Measurements from ENCODE around the gene YWHAE.
A peak's percentile ranks its signal among the peaks of the same experiment; 100 is the strongest.
"Not testable (repeated sequence)": the region's sequence is repeated elsewhere in the genome, so short reads cannot be mapped to it uniquely, and the experiment has no call there.

YWHAE gene

DNA sequence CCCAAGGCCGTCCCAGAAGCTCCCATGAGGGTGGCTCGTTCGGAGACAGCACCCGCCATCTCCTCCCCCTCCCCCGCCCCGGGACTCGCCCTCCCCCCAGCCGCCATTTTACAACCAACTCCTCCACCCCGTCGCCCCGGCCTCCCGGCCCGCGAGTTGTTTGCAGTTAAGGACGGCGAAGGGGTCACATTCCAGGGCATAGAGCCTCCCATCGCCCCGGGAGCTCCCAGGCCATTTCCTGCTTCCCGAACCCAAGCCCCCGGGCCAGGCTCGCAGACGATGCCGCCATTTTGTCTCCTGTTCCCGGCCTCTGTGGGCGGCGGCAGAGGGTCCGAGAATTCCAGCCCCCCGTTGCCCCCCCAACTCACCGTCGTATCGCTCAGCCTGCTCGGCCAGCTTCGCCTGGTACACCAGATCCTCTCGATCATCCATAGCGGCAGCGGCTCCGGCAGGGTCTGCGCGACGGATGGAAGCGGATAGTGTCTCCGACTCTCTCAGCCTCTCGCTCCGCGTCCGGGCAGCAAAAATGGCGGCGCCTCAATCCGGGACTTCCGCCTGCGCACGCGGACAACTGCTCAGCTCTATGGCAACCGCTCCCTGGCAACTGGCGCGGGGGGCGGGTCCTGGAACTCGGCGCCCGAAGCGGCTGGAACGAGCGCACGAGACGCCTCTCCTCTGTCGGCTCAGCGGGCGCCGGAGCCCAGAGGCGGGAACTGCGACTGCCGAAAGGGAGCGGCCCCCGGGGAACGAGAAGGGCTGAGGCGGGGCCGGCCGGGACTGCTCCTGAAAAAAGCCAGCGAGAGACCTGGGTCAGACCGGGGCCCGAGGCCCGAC lies at the start of gene YWHAE:
Gene YWHAE, minus strand, starts transcription at position 544 of the 834 bp plus-strand sequence. Its CDS starts 112 bp downstream, at position 432.
- peak; percentile 92 for DNase-seq

DNA sequence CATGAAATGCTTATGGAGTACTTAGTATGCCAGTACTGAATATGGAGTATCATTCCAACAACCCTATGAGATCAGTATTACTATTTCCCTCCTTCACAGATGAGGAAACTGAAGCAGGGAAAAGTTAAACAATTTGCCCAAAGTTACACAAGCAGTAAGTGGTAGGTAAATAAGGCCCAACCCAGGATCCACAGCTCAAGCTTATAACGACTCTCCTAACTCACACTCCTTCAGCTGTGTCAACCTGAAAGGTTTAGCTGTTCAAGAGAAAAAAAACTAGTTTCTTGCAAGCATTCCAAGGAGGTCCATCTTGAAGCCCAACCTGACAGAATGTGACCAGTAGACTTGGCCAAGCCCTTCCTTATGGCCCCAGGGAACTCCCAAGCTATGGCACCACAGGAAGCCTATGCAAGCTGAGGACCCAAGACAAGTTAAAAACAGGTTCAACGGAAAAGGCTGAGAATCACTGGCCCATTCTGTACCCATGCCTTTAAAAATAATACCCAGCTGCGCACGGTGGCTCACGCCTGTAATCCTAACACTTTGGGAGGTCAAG lies 49.5 kb upstream of the YWHAE start:
- no peak for DNase-seq

DNA sequence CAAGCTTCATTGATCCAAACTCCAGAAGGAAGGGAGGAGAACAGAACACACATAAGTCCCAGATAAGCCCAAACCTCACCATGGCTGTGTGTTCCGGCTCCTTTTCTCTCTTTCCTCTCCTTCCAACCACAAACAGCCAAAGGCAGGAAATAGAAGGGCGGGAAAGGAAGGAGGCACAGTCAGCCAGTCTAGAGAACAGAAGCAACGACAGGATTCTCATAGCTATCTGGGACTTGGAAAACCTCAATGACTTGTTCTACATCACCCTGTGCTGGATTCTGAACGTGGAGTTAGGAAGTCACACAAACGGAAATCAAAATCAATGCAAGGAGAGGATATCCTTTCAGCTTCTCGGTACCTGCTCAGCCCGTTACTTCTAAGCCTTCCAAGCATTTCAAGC lies 47.0 kb upstream of the YWHAE start:
- DNase-seq = no peak

DNA sequence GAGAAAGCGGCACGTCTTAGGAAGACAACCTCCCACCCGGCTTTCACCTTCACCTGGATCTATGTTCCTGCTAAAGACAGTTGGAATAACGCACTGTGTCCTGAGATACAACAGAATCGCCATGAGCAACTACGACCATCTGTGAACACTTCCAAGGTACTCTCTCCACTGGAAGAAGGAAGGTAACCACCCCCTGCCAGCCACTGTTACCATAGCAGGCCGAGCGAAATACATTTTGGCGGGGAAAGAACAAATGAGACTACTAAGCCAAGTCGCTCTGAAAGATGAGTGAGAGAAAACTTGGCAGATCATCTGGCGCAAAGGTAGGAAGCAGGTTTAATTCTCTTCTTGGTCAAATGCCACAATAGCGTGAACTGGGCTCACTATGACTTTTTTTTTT lies 46.2 kb upstream of the YWHAE start:
- DNase-seq = no peak

DNA sequence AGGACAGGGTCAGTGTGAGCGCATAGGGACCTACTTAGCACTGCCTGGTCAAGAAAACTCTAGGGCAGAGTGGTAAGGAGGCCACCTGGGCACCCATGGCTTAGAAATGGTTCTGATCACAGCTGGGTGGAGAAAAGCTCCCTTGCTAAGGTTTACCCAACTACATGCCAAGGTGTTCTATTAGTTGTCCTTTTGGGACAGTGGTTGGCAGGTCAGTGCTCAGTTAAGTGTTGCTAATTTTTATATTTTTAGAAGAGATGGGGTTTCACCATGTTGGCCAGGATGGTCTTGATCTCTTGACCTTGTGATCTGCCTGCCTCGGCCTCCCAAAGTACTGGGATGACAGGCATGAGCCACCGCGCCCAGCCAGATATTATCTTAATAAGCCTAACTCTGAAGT lies 45.7 kb upstream of the YWHAE start:
- DNase-seq = not testable (repeated sequence)

DNA sequence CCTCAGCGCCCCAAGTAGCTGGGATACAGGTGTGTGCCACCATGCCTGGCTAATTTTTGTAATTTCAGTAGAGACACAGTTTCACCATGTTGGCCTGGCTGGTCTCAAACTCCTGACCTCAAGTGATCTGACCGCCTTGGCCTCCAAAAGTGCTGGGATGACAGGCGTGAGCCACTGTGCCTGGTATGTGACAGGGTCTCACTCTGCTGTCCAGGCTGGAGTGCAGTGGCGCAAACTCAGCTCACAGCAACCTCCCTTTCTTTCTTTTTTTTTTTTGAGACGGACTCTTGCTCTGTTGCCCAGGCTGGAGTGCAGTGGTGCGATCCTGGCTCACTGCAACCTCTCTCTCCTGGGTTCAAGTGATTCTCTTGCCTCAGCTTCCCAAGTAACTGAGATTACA lies 42.7 kb upstream of the YWHAE start:
- DNase-seq = not testable (repeated sequence)

DNA sequence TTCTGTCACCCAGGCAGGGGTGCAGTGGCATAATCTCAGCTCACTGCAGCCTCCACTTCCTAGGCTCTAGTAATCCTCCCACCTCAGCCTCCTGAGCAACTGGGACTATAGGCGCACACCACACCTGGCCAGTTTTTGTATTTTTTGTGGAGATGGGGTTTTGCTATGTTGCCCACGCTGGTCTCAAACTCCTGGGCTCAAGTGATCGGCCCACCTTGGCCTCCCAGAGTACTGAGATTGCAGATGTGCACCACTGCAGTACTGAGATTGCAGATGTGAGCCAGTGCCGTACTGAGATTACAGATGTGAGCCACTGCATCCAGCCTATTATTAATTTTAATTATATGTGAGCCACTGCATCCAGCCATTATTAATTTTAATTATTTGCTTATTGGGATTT lies 42.2 kb upstream of the YWHAE start:
- no peak for DNase-seq

DNA sequence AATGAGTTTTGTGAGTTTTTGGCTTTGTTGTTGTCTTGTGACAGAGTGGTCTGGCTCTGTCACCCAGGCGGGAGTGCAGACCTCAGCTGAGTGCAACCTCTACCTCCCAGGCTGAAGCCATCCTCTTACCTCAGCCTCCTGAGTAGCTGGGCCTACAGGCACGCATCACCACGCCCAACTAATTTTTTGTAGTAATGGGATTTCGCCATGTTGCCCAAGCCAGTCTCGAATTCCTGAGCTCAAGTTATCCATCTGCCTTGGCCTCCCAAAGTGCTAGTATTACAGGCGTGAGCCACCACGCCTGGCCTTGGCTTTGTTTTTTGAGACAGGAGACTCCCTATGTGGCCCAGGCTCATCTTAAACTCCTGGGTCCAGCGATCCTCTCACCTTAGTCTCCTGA lies 40.9 kb upstream of the YWHAE start:
- no peak for DNase-seq

DNA sequence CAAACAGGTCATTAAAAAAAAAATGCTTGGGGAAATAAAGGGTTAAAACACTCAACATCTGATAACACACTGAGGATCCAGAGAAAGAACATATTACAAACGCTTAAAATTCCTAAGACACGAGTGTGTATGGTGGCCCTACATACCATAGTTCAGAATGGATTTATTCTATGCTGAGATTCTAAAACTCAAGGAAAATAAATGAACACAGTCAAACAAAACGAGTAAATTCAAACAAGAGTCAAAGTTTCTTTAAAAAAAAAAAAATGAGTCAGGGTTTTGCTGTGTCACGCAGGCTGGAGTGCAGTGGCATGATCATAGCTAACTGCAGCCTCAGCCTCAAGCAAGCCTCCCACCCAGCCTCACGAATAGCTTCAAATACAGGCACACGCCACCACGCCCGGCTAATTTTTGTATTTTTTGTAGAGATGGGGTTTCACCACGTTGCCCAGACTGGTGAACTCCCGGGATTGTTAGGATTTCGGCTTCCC lies 38.6 kb upstream of the YWHAE start:
- DNase-seq = no peak

DNA sequence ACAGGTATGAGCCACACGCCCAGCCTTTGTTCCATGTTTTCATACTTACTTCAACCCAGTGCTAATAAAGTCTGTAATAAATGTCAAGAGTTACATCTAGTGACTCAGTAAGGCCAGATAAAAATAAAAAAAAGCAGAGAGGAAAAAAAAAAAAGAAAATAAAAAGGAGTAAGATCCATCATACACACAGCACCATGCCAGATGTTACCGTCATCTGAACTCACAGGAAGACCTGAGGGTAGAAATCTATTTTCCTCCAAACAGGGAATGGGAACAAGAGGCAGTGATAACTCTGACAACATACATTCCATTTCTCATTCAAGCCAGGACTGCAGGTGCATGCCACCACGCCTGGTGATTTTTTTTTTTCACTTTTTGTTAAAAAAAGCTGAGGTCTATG lies 35.3 kb upstream of the YWHAE start:
- no peak for DNase-seq

DNA sequence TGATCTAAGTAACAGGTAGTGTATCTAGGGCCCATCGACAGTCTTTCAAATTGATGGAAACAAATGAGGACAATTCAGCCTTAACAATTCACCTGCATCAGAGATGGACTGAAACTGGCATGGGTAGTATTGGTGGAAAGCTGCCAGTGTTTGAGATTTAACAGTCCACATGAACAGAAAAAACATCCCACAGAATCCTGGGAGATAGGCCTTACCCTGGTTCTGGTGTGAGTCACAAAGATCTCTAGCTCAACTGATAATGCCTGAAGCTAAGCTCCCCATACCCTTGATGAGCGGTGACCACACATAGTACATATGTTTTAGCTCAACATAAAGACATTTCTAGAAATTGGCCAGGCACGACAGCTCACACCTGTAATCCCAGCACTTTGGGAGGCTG lies 34.1 kb upstream of the YWHAE start:
- no peak for DNase-seq

DNA sequence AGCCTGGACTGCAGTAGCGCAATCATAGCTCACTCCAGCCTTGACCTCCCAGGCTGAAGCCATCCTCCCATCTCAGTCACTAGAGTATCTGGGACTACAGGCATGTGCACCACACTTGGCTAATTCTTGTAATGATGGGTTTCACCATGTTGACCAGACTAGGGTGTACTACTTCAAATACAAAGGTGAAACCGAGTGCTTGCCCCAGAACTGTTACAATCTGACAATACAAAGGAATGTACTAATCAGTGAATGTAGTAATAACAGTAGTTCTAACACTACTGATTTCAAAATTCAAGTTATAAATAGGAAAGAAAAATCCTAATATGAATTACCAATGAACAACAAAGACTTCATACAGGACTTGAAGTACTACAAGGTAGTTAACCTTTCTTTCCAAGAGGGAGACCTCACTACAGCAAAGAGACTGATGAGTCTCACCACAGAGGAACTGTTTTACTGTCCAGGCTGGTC lies 31.6 kb upstream of the YWHAE start:
- no peak for DNase-seq

DNA sequence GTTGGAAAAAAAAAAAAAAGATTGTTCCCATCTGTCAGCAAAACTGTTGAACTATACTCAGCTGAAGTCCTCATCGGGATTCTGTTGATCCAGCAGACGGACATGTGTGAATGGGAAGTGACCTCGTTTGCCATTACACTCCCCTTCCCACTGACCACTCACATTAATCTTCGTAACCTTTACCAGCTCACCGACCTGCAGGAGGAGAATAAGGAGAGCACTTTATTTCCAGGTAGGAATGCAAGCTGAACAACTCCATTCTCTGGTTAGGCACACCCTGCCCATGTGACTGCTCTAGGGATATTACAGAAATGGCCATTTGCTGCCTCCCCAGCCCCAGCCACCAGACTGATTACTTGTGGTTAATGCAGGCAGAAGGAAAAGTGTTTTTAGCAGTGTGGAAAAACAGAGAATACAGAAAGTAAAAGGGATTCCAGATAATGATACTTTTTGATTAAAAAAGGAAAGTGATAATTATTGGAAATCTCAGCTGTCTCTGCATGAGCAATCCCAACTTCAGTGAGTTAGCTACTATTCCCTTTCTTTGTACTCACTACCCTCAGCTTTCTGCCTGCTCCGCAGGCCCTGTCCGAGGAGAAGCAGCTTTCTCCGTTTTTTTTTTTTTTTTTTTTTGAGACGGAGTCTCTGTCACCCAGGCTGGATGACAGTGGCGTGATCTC lies 23.6 kb upstream of the YWHAE start:
- DNase-seq = no peak

DNA sequence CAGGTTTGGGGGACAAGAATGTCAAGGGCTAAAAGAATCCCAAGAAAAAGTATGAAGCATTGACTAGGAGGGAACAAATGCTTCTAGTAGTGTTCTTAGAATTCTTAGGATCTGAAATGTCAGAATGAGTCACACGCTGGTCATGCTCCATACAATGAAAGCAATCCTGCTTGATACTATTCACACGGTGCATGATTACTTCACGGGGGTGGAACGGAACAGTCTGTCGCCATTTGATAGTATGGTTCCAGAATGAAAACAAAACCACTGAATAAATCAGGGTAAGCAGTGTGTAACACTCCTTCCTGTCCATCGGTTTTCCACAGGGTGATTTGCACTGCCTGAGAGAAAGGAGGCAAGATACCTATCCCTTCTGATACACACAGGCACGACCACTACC lies 22.9 kb upstream of the YWHAE start:
- no peak for DNase-seq

DNA sequence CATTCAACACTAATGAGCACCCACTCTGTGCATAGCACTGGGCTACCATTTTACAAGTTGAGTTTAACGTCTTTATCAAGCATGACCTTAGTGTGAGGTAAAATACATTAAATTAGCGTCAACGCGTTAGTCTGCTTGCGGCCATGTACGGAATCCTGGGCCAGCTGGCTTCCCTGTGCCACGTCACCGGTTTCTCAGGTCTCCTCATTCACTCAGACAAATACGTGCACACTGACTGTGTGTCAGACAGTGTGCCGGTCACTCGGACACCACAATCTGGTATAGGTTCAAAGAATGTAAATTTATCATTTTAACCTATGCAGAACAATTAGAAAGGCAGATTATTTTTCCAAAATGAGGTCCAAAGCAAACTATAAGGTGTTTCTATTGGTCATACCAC lies 21.4 kb upstream of the YWHAE start:
- DNase-seq = no peak

DNA sequence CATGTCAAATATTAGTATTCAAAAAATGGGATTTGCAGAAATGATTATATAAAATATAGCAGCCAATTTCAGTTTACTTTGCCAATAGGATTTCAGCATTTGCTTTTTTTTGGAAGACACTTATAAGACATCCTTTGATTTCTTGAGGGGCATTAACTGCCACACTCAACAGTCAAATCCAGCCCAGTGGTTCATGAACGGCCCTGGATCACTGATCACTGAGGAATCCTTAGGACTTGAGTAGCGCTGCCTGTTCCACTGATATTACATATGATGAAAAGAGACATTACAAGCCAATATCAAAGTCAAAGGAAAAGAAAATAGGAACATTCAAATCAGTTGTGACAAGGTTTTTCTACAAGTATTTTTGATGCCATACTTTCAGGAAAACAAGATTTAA lies 21.0 kb upstream of the YWHAE start:
- no peak for DNase-seq

DNA sequence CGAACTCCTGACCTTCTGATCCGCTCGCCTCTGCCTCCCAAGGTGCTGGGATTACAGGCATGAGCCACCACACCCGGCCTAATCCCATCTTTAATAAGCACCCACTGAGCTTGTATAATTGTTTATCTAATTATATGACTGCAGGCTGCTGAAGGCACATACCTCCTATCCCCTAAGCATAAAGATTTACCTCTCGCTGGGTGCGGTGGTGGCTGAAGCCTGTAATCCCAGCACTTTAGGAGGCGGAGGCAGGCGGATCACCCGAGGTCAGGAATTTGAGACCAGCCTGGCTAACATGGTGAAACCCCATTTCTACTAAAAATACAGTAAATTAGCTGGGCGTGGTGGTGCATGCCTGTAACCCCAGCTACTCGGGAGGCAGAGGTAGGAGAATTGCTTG lies 20.1 kb upstream of the YWHAE start:
- no peak for DNase-seq

DNA sequence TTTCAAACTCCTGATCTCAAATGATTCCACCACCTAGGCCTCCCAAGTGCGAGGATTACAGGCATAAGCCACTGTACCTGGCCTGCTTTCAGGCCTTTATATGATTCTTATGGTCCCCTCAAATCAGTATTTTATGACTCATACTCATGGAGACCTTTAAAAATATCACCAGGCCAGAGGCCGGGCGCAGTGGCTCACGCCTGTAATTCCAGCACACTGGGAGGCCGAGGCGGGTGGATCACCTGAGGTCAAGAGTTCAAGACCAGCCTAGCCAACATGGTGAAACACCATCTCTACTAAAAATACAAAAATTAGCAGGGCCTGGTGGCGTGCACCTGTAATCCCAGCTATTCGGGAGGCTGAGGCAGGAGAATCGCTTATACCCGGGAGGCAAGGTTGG lies 18.5 kb upstream of the YWHAE start:
- DNase-seq = not testable (repeated sequence)

DNA sequence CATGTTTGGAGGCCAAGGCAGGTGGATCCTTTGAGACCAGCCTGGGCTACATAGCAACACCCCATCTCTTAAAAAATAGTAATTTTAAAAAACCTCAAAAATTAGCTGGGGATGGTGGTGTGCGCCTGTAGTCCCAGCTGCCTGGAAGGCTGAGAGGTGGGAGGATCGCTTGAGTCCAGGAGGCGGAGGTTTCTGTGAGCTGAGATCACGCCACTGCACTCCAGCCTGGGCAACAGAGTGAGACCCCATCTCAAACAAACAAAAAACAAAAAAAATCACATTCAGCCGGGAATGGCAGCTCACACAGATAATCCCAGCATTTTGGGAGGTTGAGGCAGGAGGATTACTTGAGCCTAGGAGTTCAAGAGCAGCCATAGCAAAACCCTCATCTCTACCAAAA lies 16.4 kb upstream of the YWHAE start:
- DNase-seq = no peak

DNA sequence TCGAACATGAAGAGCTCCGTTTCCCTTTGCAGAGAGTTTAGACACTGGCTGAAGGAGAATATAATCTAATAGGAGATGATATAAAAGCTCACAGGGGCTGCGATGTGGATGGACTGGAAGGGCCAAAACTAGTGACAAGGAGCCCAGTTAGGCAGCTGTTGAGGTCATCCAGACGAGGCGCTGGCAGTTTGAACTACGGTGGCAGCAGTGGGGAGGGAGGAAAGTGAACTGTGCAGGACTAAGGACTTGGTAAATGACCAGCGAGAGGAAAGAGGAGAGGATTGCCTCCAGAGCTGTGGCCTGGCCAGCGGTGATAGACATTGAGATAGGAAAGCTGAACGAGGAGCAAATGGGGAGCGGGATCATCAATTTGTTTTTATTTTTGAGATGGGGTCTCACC lies 14.6 kb upstream of the YWHAE start:
- DNase-seq = no peak

DNA sequence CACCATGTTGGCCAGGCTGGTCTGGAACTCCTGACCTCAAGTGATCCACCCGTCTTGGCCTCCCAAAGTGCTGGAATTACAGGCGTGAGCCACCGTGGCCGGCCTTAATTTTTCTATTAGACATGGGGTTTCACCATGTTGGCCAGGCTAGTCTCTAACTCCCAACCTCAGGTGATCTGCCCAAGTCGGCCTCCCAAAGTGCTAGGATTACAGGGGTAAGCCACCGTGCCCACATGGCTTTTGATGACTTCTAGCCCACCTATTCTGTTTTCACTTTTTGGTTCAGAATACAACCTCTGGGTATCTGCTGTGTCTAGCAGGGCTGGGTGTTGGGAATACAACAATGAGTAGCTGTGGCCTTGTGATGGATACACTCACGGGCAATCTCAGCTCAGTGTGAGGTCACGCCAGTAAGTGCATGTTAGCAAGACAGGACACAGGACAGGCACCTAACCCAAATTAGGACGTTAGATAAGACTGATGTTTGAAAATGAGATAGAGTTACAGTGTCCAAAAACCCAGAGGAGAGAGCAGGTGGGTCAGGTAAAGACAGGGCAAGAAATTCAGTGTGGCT lies 14.1 kb upstream of the YWHAE start:
- no peak for DNase-seq

DNA sequence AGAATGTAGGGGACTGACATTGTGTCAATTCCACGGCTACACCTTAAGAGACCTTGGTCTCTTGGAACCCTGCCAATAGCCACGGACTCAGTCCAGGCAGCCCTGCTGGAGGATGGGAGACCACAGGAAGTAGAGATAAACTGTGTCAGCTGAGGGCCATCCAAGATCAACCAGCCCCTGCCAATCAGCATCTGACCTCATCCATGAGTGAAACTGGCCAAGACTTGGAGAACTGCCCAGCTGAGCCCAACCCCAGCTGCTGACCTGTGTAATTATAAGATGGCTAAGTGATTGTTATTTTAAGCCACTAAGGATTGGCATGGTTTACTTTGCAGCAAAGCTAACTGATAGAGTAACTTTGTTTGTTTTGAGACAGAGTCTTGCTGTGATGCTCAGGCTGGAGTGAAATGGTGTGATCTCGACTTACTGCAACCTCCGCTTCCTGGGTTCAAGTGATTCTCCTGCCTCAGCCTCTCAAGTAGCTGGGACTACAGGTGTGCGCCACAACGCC lies 13.3 kb upstream of the YWHAE start:
- DNase-seq = no peak
